ENCODE measurements around the gene COG1. TPM values are rescaled to one million over a fixed set of nuclear protein-coding genes. Genes with fewer than 3 reads are reported as not detected.

COG1 gene
- total and polyA plus RNA-seq, 2 donors (not counting 1 experiment from before 2014, with no cell fraction given): 20.0 to 21.0 TPM

DNA sequence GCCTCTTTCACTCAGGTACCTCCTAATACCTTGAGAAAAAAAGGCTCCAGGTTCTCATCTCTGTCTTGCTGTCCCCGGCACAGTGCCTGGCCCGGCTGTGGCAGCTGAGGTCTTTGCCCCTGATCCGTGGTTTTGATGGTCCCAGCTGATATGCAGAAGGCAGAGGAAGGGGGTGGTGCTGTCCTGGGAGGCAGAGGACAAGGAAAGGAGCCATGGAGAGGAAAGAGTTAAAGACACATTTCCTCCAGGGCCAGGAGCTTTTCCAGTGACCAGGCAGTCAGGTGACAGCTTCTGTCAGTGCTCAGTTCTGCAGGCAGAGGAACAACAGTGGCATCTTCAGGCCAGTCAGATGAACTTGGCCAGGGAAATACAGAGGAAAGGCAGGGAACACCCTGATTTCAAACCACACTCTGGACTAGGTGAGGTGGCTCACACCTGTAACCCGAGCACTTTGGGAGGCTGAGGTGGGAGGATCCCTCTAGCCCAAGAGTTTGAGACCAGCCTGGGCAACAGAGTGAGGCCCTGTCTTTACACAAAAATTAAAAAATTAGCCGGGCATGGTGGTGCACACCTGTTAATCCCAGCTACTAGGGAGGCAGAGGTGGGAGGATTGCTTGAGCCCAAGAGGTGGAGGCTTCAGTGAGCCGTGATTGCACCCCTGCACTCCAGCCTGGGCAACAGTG, 3.3 kb upstream of the COG1 start:
- H2AFZ ChIP-seq (ENCODE audit: low read length): no peak overlapping the region
- H3K27ac ChIP-seq (ENCODE audit: insufficient read depth, low read length): no peak overlapping the region
- H3K9ac ChIP-seq (ENCODE audit: insufficient read depth, low read length): no peak overlapping the region
- TF ChIP-seq, protein P1, sequence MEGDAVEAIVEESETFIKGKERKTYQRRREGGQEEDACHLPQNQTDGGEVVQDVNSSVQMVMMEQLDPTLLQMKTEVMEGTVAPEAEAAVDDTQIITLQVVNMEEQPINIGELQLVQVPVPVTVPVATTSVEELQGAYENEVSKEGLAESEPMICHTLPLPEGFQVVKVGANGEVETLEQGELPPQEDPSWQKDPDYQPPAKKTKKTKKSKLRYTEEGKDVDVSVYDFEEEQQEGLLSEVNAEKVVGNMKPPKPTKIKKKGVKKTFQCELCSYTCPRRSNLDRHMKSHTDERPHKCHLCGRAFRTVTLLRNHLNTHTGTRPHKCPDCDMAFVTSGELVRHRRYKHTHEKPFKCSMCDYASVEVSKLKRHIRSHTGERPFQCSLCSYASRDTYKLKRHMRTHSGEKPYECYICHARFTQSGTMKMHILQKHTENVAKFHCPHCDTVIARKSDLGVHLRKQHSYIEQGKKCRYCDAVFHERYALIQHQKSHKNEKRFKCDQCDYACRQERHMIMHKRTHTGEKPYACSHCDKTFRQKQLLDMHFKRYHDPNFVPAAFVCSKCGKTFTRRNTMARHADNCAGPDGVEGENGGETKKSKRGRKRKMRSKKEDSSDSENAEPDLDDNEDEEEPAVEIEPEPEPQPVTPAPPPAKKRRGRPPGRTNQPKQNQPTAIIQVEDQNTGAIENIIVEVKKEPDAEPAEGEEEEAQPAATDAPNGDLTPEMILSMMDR (conservative IDR thresholded peaks at IDR 0.05 in 1 of 2, IDR thresholded peaks at IDR 0.05 in 1 of 2; ENCODE audit: low read depth in 1 of 2, low read length in 2 of 2): peak; percentile 61 to 62
- TF ChIP-seq EZH2 (IDR thresholded peaks at IDR 0.05; ENCODE audit: low read length, missing control alignments): no peak
- no peaks in the 10 kb centered on the region for H3K36me3 ChIP-seq (ENCODE audit: control insufficient read depth, insufficient read depth, low read length)
- no peaks in the 10 kb centered on the region for H4K20me1 ChIP-seq (ENCODE audit: control insufficient read depth, extremely low read depth, insufficient read depth, low read length)
- peak; percentile 46 to 67 for DNase-seq (ENCODE audit: low read depth in 2 of 2)
- peaks cover 11% of the 10 kb centered on the region for H3K79me2 ChIP-seq (ENCODE audit: control insufficient read depth, insufficient read depth, low read length)
- H3K4me2 ChIP-seq (ENCODE audit: extremely low read depth, insufficient read depth, low read length): no peak overlapping the region
- no peak overlapping the region for H3K4me3 ChIP-seq (replicated peaks in 1 of 4; ENCODE audit: control extremely low read depth in 1 of 4, insufficient read depth in 1 of 4, low read depth in 3 of 4, low read length in 4 of 4)
- H3K9me3 ChIP-seq (ENCODE audit: control insufficient read depth, insufficient read depth, low read depth, low read length): no peaks in the 10 kb centered on the region
- H3K4me1 ChIP-seq (ENCODE audit: control insufficient read depth, extremely low read depth, insufficient read depth, low read length): peaks cover 2% of the 10 kb centered on the region
- no peaks in the 10 kb centered on the region for H3K27me3 ChIP-seq (ENCODE audit: control insufficient read depth, insufficient read depth, low read length)

DNA sequence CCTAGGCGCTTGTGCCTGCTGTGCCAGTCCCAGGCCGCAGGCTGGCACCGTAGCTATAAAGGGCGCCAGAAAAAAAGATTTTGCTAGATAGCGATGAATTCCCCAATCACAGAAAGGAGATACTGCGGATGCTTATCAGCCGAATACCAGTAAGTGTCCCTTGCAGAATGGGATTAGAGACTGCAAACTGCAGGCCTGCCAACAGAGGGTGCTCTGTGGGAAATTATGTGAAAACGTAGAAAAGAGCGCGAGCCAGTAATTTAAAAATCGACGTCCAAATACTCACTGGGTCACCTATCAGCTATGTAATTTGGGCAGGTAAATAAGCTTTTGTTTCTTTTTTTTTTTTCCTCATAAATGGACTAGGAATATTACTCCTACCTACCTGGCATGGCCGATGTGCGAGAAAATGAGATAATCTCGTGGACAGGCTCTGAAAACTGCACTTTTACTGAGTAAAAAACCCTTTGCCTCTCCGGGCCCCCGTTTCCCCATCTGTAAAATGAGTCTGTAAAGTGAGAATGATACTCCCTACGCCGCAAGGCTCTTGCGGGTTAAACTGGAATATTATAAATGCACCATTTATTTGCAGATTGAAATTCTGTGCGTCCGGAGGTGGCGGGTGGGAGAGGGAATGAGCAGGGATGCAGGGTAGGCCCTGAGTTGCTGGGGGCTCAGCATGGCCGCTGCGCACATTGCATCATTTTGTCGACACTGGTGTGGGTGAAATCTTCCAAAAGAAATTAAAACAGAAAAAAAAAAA, 1.2 kb upstream of the COG1 start:
- peaks cover 2% of the 10 kb centered on the region for H3K36me3 ChIP-seq (ENCODE audit: control insufficient read depth, insufficient read depth, low read length)
- no peaks in the 10 kb centered on the region for H3K27me3 ChIP-seq (ENCODE audit: control insufficient read depth, insufficient read depth, low read length)
- DNase-seq (ENCODE audit: low read depth in 2 of 2): peak; percentile 53 to 73
- H3K9ac ChIP-seq (ENCODE audit: insufficient read depth, low read length): peak overlapping the region; percentile 8
- TF ChIP-seq, protein P1 (conservative IDR thresholded peaks at IDR 0.05 in 1 of 2, IDR thresholded peaks at IDR 0.05 in 1 of 2; ENCODE audit: low read depth in 1 of 2, low read length in 2 of 2): peak; percentile 81 to 89
- TF ChIP-seq EZH2 (IDR thresholded peaks at IDR 0.05; ENCODE audit: low read length, missing control alignments): no peak
- peak overlapping the region; percentile 81 for H3K4me2 ChIP-seq (ENCODE audit: extremely low read depth, insufficient read depth, low read length)
- H3K9me3 ChIP-seq (ENCODE audit: control insufficient read depth, insufficient read depth, low read depth, low read length): no peaks in the 10 kb centered on the region
- peak overlapping the region; percentile 70 to 88 (median 85) for H3K4me3 ChIP-seq (replicated peaks in 1 of 4; ENCODE audit: control extremely low read depth in 1 of 4, insufficient read depth in 1 of 4, low read depth in 3 of 4, low read length in 4 of 4)
- H3K79me2 ChIP-seq (ENCODE audit: control insufficient read depth, insufficient read depth, low read length): peaks cover 16% of the 10 kb centered on the region
- peaks cover 6% of the 10 kb centered on the region for H3K4me1 ChIP-seq (ENCODE audit: control insufficient read depth, extremely low read depth, insufficient read depth, low read length)
- no peak overlapping the region for H2AFZ ChIP-seq (ENCODE audit: low read length)
- H4K20me1 ChIP-seq (ENCODE audit: control insufficient read depth, extremely low read depth, insufficient read depth, low read length): no peaks in the 10 kb centered on the region
- H3K27ac ChIP-seq (ENCODE audit: insufficient read depth, low read length): peak overlapping the region; percentile 22

DNA sequence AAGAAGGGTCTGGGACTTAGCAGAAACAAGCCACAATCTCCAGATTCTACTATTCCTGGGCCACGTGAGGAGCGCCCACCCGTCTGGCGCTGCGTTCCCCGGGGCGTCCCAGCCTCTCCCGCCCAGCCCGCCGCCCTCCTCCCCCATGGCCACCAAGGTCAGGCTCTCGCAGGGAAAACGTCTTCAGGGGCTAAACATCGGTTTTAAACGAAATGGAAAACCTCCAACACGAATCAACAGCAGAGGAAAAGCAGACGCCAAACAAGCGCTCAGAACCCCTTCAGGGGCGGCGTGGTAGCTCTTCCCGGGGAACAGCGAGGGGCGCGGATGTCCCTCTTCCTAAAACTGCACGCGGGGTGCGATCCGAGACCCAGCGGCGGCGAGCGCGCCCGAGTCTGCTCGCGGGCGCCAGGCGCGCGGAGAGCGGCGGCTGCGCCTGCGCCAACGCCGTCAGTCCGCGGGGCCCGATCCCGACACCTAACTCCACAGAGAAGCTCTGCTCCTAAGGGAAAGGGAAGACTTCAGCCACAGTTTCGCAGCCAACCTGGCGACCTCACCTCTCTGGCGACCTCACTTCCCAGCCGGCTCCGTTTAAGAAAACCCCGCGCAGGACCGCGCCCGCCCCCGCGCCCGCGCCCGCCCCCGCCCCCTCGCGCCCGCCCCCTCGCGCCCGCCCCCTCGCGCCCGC, 505 bp upstream of the COG1 start:
- DNase-seq (ENCODE audit: low read depth in 2 of 2): peak; percentile 65 to 77
- Histone ChIP-seq H4K20me1 (ENCODE audit: control insufficient read depth, extremely low read depth, insufficient read depth, low read length) (no peaks in the 10 kb centered on the region), H3K36me3 (ENCODE audit: control insufficient read depth, insufficient read depth, low read length) (peaks cover 8% of the 10 kb centered on the region), H3K4me2 (ENCODE audit: extremely low read depth, insufficient read depth, low read length) (peak overlapping the region; percentile 81), H3K9ac (ENCODE audit: insufficient read depth, low read length) (peak overlapping the region; percentile 75), H3K27me3 (ENCODE audit: control insufficient read depth, insufficient read depth, low read length) (no peaks in the 10 kb centered on the region), H3K79me2 (ENCODE audit: control insufficient read depth, insufficient read depth, low read length) (peaks cover 16% of the 10 kb centered on the region), H3K9me3 (ENCODE audit: control insufficient read depth, insufficient read depth, low read depth, low read length) (no peaks in the 10 kb centered on the region), H2AFZ (ENCODE audit: low read length) (peak overlapping the region; percentile 75), H3K4me1 (ENCODE audit: control insufficient read depth, extremely low read depth, insufficient read depth, low read length) (peaks cover 6% of the 10 kb centered on the region), H3K4me3 (replicated peaks in 1 of 4; ENCODE audit: control extremely low read depth in 1 of 4, insufficient read depth in 1 of 4, low read depth in 3 of 4, low read length in 4 of 4) (peak overlapping the region; percentile 70 to 88 (median 85)), H3K27ac (ENCODE audit: insufficient read depth, low read length) (peak overlapping the region; percentile 67)
- TF ChIP-seq EZH2 (IDR thresholded peaks at IDR 0.05; ENCODE audit: low read length, missing control alignments): no peak
- TF ChIP-seq, protein P1 (conservative IDR thresholded peaks at IDR 0.05 in 1 of 2, IDR thresholded peaks at IDR 0.05 in 1 of 2; ENCODE audit: low read depth in 1 of 2, low read length in 2 of 2): no peak

Data from fibroblast of lung (primary cell).